HG03097 (cell line): ENCODE results near the gene TARS3.

Experiments
- ATAC-seq: cut with Tn5 transposase; IDR thresholded peaks from one replicate; pipeline ENCODE4 v1.9.1; 2021; ENCODE audit not compliant: unreplicated experiment, low FRiP score

TARS3 gene

GRCh38 chr15:101707983-101708382 is 16.3 kb downstream of the TARS3 start:
- ATAC-seq: no peak

GRCh38 chr15:101702077-101702476 is 22.2 kb downstream of the TARS3 start:
- ATAC-seq: no peak

GRCh38 chr15:101698314-101698713 is 26.0 kb downstream of the TARS3 start:
- ATAC-seq: no peak

GRCh38 chr15:101697488-101697887 is 26.8 kb downstream of the TARS3 start:
- ATAC-seq: no peak

GRCh38 chr15:101696829-101697228 is 27.4 kb downstream of the TARS3 start:
- ATAC-seq: no peak

- no peak for ATAC-seq
Measured at GRCh38 chr15:101694261-101694660, 30.0 kb downstream of the TARS3 start.

GRCh38 chr15:101692801-101693598 is 31.3 kb downstream of the TARS3 start:
- ATAC-seq: no peak

- no peak for ATAC-seq
Measured at GRCh38 chr15:101689901-101690300, 34.4 kb downstream of the TARS3 start.

GRCh38 chr15:101686718-101687117 is 37.6 kb downstream of the TARS3 start:
- no peak for ATAC-seq

GRCh38 chr15:101684877-101685276 is 39.4 kb downstream of the TARS3 start:
- no peak for ATAC-seq

- ATAC-seq: no peak
Measured at GRCh38 chr15:101684384-101684783, 39.9 kb downstream of the TARS3 start.

GRCh38 chr15:101679806-101680205 is 44.5 kb downstream of the TARS3 start:
- ATAC-seq: no peak

GRCh38 chr15:101676921-101677329 is 47.3 kb downstream of the TARS3 start:
- no peak for ATAC-seq

GRCh38 chr15:101675796-101676582 is 48.3 kb downstream of the TARS3 start:
- ATAC-seq: no peak

- ATAC-seq: no peak
Measured at GRCh38 chr15:101675015-101675414, 49.3 kb downstream of the TARS3 start.

- ATAC-seq: no peak
Measured at GRCh38 chr15:101672298-101672697, 52.0 kb downstream of the TARS3 start.

GRCh38 chr15:101669744-101670143 is 54.5 kb downstream of the TARS3 start:
- ATAC-seq: no peak

- ATAC-seq: no peak
Measured at GRCh38 chr15:101667881-101668280, 56.4 kb downstream of the TARS3 start.

GRCh38 chr15:101664303-101664913 is 59.9 kb downstream of the TARS3 start:
- no peak for ATAC-seq

- ATAC-seq: no peak
Measured at GRCh38 chr15:101662203-101662602, 62.1 kb downstream of the TARS3 start.

GRCh38 chr15:101660005-101660404 is 64.3 kb downstream of the TARS3 start:
- no peak for ATAC-seq
